GM21360 (cell line): ENCODE results near the gene NPHS2.
"Not testable (repeated sequence)": the region's sequence is repeated elsewhere in the genome, so short reads cannot be mapped to it uniquely, and the experiment has no call there.

Experiments used
- ATAC-seq: cut with Tn5 transposase; IDR thresholded peaks from one replicate; pipeline ENCODE4 v1.9.1; 2021; ENCODE audit warnings: mild to moderate bottlenecking, moderate library complexity; ENCODE audit not compliant: unreplicated experiment

The NPHS2 gene

GRCh38 chr1:179548666-179549367 lies 26.9 kb downstream of the NPHS2 start:
- ATAC-seq: no peak

GRCh38 chr1:179547021-179547535 lies 28.7 kb downstream of the NPHS2 start:
- ATAC-seq: no peak

GRCh38 chr1:179545321-179545720 lies 30.4 kb downstream of the NPHS2 start:
- ATAC-seq: no peak

- ATAC-seq: no peak
These were observed 34.0 kb downstream of the NPHS2 start for GRCh38 chr1:179541774-179542173.

DNA sequence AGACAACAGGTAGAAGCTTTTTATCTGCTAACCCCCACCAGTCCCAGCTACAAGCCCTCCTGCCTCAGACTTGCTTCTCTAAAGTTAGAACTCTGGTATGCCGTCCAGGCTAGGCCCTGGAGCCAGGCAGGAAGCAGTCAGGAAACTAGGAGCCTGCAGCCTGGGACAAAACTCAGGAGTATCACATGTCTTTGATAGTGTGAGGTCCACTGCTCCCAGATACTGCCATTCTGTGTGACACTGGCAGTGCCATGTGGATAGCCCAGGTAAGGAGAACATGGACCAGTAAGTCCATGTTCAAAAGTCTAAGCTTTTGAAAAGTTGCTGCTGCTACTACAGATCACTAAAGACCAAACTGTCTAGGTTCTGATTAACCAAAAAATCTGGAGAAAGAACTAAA lies 45.4 kb downstream of the NPHS2 start:
- ATAC-seq: no peak

DNA sequence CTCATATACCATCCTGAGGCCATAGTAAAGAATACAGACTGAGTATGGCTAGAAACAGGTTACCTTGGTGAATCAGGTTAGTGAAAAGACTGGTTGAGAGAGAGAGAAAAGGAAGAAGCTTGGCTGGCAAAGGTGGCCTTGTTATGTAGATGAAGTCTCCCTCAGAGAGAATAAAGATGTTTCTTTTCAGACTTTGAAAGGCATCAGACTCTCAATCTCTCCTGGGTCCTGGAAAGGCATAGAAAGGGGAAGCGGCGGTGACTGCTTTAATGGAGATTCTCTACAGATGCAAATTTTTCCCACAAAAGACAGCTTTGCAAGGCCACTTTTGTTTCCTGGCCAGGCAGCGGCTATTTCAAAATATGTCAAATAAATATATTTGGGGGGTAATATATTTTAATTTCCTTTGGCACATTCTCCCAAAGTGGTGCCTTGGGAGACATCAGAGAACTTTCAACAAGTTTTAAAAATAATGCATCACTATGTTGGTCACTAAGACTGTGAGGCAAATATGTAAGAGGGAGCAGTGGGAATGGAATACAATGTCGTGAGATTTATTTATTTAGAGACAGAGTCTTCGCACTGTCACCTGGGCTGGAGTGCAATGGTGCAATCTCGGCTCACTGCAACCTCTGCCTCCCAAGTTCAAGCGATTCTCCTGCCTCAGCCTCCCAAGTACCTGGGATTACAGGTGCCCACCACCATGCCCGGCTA lies 46.1 kb downstream of the NPHS2 start:
- ATAC-seq: no peak

DNA sequence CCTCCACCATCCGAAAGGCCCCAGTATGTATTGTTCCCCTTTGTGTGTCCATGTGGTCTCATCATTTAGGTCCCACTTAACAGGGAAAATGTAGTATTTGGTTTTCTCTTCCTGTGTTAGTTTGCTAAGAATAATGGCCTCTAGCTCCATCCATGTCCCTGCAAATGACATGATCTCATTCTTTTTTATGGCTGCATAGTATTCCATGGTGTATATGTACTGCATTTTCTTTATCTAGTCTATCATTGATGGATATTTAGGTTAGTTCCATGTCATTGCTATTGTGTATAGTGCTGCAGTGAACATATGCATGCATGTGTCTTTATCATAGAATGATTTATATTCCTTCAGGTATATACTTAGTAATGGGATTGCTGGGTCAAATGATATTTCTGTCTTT lies 57.2 kb downstream of the NPHS2 start:
- ATAC-seq: not testable (repeated sequence)

GRCh38 chr1:179516976-179517705 lies 58.6 kb downstream of the NPHS2 start:
- ATAC-seq: no peak

DNA sequence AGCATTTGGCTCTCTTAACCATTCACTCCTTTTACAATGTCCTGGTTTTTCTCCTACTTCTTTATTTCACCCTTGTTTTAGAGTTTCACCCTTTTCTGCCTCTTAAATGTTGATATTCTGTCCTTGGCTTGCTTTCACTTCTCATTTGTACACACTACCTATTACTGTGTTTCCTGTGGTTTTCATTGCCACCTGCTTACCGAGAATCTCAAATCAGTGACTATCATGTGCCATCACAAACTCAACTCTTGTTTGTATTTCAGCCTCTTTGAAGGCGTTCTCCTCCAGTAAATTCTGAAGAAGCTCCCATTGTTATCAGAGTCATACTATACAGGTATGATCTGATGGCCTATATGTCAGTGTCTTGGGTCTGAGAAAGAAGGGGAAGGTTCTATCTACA lies 65.7 kb downstream of the NPHS2 start:
- ATAC-seq: peak; percentile 93

DNA sequence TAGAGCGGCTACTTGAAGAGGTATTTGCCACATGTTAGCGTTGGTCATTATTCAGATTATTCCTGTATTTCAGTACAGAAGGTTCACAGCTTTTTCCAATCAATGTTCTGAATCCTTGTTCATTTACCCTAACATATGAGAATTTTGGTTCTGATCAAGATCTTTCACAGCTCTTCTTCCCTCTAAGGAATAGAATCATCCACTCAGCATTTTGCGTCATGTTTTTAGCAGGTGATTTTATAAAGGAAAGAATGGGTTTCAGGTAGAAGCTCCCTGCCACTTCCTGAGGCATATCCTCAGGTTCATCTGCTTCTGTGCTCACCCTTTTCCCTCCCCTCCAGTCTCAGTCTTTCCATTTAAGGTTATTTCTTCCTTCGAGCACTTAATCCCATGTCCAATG lies 66.4 kb downstream of the NPHS2 start:
- ATAC-seq: no peak

- ATAC-seq: no peak
These were observed 69.5 kb downstream of the NPHS2 start for GRCh38 chr1:179506199-179506598.
